Measurements from ENCODE around the gene TBC1D28.
"Not testable (repeated sequence)": the region's sequence is repeated elsewhere in the genome, so short reads cannot be mapped to it uniquely, and the experiment has no call there.

DNA sequence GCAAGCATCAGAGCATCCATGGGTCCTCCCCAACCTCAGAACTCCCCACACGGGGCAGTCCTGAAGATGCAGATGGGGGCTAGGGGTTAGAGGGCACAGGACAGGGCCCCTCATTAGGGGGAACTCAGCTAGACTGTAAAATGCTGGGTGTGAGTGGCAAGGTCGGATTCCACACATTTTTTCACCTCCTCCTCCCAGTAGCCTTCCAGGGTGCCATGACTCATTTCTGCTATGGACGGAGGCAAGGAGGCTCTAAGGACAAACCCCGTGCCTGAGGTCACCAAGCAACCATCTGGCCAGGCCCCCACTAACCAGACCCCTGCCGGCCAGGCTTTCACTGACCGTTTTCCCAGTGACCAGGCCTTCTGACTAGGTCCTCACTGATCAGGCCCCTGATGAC lies 1.1 kb downstream of the TBC1D28 start:
- not testable (repeated sequence) for TF ChIP-seq POLR2AphosphoS5 (IDR thresholded peaks at IDR 0.05); EP300 (IDR thresholded peaks at IDR 0.05; ENCODE audit: low read depth); POLR2A (IDR thresholded peaks at IDR 0.05)
- TF ChIP-seq, protein P1, sequence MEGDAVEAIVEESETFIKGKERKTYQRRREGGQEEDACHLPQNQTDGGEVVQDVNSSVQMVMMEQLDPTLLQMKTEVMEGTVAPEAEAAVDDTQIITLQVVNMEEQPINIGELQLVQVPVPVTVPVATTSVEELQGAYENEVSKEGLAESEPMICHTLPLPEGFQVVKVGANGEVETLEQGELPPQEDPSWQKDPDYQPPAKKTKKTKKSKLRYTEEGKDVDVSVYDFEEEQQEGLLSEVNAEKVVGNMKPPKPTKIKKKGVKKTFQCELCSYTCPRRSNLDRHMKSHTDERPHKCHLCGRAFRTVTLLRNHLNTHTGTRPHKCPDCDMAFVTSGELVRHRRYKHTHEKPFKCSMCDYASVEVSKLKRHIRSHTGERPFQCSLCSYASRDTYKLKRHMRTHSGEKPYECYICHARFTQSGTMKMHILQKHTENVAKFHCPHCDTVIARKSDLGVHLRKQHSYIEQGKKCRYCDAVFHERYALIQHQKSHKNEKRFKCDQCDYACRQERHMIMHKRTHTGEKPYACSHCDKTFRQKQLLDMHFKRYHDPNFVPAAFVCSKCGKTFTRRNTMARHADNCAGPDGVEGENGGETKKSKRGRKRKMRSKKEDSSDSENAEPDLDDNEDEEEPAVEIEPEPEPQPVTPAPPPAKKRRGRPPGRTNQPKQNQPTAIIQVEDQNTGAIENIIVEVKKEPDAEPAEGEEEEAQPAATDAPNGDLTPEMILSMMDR (IDR thresholded peaks at IDR 0.05): not testable (repeated sequence)
